Loucy (cell line): ENCODE measurements around the gene ASTN2.

ENCODE experiments used
- EZH2phosphoT487 ChIP-seq: fragments of 200-600 bp; IDR thresholded peaks from 2 replicates; pipeline ENCODE4 v1.6.1; 2018; ENCODE audit warnings: antibody characterized with exemption, mild to moderate bottlenecking, moderate library complexity, borderline replicate concordance
- TF ChIP-seq, protein P1 (sequence below): fragments of 200-600 bp; sonication (generic); conservative IDR thresholded peaks from 2 replicates; pipeline ENCODE4 v1.5.1; 2014; ENCODE audit warnings: mild to moderate bottlenecking, antibody characterized with exemption, low read length

- TF ChIP-seq, protein P1, sequence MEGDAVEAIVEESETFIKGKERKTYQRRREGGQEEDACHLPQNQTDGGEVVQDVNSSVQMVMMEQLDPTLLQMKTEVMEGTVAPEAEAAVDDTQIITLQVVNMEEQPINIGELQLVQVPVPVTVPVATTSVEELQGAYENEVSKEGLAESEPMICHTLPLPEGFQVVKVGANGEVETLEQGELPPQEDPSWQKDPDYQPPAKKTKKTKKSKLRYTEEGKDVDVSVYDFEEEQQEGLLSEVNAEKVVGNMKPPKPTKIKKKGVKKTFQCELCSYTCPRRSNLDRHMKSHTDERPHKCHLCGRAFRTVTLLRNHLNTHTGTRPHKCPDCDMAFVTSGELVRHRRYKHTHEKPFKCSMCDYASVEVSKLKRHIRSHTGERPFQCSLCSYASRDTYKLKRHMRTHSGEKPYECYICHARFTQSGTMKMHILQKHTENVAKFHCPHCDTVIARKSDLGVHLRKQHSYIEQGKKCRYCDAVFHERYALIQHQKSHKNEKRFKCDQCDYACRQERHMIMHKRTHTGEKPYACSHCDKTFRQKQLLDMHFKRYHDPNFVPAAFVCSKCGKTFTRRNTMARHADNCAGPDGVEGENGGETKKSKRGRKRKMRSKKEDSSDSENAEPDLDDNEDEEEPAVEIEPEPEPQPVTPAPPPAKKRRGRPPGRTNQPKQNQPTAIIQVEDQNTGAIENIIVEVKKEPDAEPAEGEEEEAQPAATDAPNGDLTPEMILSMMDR, result no peak
- TF ChIP-seq EZH2phosphoT487, result no peak
Measured at GRCh38 chr9:116378873-116379272, 1036.0 kb downstream of the ASTN2 start.
